GM23248 (cell line): ENCODE data around the gene ICE1.

ENCODE experiments used
- EZH2 ChIP-seq: fragments of 200-600 bp; sonication (generic); IDR thresholded peaks from 2 replicates; pipeline ENCODE4 v1.6.1; 2018; ENCODE audit warnings: antibody characterized with exemption, mild to moderate bottlenecking; ENCODE audit not compliant: insufficient read depth, poor library complexity, severe bottlenecking
- EZH2phosphoT487 ChIP-seq: fragments of 200-600 bp; sonication (generic); IDR thresholded peaks from 2 replicates; pipeline ENCODE4 v1.6.1; 2018; ENCODE audit warnings: antibody characterized with exemption, moderate library complexity, mild to moderate bottlenecking, low read depth; ENCODE audit not compliant: insufficient read depth

- no peak for TF ChIP-seq EZH2
- TF ChIP-seq EZH2phosphoT487: no peak
Measured at GRCh38 chr5:5432020-5432707, 9.7 kb downstream of the ICE1 start.
